Suprapubic skin (tissue), 3 donors: ENCODE results near the gene FKBP1A.

Experiments used
- EP300 ChIP-seq: sonication (generic); formaldehyde crosslinking; IDR thresholded peaks from one replicate; pipeline ENCODE4 v1.6.1; 2017; ENCODE audit warnings: antibody characterized with exemption
- POLR2A ChIP-seq, 2 donors: fragments of 450-650 bp; IDR thresholded peaks; one replicate each; pipeline ENCODE4 v1.6.1; 2017; ENCODE audit warnings: antibody characterized with exemption in 2 of 2, mild to moderate bottlenecking in 2 of 2, moderate library complexity in 2 of 2
- TF ChIP-seq, protein P1 (sequence below), 2 donors: fragments of 200-600 bp in 1 of 2; fragments of 450-650 bp in 1 of 2; sonication (generic) in 1 of 2; IDR thresholded peaks; one replicate each; pipeline ENCODE4 v1.5.1; 2016 to 2019; ENCODE audit warnings: antibody characterized with exemption in 2 of 2, mild to moderate bottlenecking in 1 of 2, moderate library complexity in 1 of 2

DNA sequence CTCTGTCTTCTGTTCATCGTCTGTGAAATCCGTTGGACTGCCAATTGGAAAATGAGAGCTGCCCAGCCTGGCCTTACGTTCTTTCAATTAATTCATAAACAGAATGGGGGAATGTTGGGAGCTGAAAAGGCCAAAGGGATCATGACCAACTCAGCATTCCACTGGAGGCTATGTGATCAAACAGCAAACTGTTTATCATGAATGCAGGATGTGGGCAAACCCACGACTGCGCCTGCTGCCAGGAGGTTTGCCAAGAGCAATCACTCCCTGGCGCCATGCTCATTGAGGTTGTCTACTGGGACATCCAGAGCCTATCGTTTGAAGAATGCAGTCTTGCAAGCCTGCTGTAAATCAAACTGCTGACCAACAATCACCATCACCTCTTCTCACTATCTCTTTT is 9.3 kb upstream of the FKBP1A start:
- TF ChIP-seq, protein P1, sequence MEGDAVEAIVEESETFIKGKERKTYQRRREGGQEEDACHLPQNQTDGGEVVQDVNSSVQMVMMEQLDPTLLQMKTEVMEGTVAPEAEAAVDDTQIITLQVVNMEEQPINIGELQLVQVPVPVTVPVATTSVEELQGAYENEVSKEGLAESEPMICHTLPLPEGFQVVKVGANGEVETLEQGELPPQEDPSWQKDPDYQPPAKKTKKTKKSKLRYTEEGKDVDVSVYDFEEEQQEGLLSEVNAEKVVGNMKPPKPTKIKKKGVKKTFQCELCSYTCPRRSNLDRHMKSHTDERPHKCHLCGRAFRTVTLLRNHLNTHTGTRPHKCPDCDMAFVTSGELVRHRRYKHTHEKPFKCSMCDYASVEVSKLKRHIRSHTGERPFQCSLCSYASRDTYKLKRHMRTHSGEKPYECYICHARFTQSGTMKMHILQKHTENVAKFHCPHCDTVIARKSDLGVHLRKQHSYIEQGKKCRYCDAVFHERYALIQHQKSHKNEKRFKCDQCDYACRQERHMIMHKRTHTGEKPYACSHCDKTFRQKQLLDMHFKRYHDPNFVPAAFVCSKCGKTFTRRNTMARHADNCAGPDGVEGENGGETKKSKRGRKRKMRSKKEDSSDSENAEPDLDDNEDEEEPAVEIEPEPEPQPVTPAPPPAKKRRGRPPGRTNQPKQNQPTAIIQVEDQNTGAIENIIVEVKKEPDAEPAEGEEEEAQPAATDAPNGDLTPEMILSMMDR (IDR thresholded peaks at IDR 0.05), result no peak
- TF ChIP-seq POLR2A (IDR thresholded peaks at IDR 0.05) (no peak), EP300 (no peak)
